SKM-1 (cell line): ENCODE data around the gene ATP8B3.

Experiments used
- DNase-seq: peaks from one replicate; lab custom pipeline; 2025; ENCODE audit not compliant: unreplicated experiment; lab: John Stamatoyannopoulos, UW

Gene ATP8B3

GRCh38 chr19:1837222-1837565 is 25.1 kb upstream of the ATP8B3 start:
- no peak for DNase-seq

GRCh38 chr19:1836458-1837221 is 24.6 kb upstream of the ATP8B3 start:
- no peak for DNase-seq

DNA sequence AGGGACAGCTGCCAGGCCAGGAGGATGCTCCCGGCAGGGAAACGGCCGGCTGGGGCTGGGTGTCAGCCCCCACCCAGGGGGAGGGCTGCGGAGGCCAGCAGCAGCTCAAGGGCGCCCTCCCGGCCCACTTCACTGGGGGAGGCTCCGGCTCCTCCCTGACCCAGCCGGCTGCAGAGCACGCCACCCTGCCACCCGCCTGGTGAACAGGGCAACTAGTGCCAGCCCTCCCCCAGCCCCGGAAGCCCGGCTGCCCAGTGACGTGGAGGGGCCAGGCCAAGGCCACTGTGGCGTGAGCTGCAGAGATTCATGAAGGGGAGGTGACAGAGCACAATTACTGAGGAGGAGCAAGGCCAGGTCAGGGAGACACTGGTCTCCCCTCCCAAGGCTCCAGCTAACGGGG is 21.5 kb upstream of the ATP8B3 start:
- no peak for DNase-seq

GRCh38 chr19:1832046-1832663 is 20.1 kb upstream of the ATP8B3 start:
- no peak for DNase-seq

DNA sequence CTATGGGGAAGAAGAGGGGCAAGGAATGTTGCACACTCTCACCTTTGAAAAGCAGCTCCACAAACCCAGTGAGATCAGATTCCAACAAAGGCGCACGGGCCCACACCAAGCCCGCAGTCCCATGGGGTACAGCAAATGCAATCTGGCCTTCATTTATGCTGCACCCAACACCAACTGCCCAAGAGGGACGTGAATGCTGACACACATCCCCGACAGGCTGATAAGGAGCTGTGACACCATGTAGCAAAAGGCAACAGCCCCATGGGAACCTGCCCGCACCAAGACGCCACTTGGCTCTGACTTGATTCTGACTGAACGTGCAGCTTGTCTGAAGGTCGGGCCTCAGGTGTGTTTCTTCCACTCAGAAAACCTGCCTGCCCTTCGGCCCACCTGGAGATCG is 18.9 kb upstream of the ATP8B3 start:
- DNase-seq = no peak

DNA sequence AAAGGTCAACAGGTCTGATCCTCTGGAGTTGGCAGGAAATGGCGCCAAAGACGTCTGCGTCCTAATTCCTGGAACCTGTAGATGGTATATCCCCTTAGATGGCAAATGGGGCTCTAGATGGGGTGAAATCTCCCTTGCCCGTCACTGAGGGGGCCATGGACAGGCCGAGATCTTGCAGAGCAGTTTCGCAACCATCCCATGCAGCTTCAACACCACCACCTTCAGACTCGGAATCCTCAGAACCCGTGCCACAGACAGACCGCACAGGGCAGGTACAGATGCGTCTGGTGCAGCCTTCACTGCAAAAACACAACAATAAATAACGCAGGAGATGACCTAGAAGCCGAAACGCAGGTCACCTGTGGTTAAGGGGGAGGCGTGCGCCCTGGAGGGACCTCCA is 18.5 kb upstream of the ATP8B3 start:
- DNase-seq = no peak

DNA sequence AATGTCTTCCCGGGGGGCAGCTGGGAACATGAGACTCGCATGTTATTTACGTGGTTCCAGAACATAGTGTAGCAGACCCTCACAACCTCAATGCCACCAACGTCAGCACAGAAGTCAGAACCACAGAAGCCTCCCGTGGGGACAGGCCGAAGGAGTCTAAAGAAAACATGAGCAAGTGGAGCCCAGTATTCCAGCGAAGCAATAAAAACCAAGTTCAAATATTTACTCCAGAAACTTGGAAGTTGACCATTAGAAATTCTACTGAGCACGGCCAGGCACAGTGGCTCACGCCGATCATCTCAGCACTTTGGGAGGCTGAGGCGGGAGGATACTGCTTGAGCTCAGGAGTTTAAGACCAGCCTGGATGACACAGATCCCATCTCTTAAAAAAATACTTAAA is 17.9 kb upstream of the ATP8B3 start:
- DNase-seq = no peak

DNA sequence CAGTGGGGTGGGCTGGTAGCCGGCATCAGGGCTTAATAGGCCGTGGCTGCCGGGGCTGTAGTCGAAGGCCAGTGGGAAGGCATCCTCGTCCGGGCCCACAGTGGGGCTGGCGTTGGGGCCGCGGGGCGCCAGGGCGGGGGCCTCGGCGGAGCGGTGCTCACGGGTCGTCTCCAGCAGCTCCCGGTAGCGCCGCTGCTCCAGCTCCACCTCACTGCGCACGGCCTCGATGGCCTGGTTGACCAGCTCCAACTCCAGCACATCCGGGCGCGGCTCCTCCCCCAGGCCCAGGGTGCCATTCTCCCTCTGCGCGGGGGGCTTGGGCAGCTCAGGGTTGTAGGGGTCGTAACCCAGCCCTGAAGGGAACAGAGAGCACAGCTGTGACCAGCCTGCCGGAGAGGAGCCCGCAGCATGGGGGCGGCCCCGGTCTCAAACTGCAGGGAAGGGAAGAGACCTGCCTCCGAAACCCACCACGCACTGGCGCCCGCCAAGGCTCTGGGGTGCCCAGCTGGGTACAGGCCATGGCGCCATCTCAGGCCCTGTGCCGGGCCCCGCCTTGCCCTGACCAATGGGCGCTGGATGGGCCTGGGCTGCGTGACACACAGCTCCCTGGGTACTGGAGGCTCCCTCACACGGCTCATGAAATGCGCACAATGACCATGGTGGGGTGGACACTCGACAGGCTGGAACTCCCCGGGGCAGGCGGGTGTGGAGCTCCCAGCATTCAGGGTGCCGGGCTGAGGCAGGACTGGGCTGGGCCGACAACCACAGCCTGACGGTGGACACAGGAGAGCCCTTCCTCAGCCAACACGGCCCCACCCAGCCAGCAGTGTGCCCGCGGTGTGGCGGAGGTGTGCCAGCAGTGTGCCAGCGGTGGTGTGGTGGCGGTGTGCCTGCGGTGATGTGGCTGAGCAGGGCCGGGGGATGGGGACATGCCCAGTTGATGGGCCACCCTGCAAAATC is 16.5 kb upstream of the ATP8B3 start:
- no peak for DNase-seq

GRCh38 chr19:1827566-1828278 is 15.6 kb upstream of the ATP8B3 start:
- no peak for DNase-seq

- no peak for DNase-seq
These were observed 14.8 kb upstream of the ATP8B3 start for GRCh38 chr19:1826557-1827521.

GRCh38 chr19:1825909-1826556 is 14.0 kb upstream of the ATP8B3 start:
- peak; percentile 21 for DNase-seq

GRCh38 chr19:1824252-1824622 is 12.2 kb upstream of the ATP8B3 start:
- no peak for DNase-seq

DNA sequence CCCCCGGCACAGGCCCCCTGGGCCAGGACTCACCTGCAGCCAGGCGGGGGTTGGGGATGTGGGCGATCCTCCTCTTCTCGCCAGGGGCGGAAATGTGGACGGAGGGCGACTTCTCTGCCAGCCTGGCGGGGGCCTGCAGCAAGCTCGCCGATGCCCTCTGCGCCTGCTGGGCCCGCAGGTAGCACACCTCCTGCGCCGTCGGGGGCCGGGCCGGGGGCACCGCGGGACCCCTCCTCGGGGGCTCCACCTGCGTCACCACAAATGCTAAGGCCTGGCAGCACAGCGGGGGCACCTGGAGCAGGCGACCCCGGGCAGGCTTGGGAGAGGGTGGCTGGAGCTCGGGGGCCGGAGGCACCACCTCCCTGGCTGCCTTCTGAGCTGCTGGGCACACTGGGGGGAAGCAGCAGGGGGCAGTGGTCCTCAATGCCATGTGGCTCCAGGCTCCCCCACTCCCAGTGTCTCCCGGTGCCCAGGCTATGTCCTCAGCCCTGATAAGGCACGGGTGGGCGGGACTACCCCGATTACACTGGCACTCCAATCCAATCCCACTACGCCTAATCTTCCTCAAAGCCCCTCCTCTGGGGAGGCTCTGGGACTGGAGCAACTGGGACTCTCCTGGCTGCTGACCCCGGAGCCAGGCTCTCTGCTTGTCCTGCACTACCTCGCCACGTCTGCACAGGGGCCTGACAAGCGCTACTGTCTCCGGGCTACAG is 11.6 kb upstream of the ATP8B3 start:
- DNase-seq = no peak

- no peak for DNase-seq
These were observed 10.9 kb upstream of the ATP8B3 start for GRCh38 chr19:1823020-1823419.

- DNase-seq = no peak
These were observed 10.1 kb upstream of the ATP8B3 start for GRCh38 chr19:1822210-1822609.

- no peak for DNase-seq
These were observed 7.5 kb upstream of the ATP8B3 start for GRCh38 chr19:1819341-1820255.

GRCh38 chr19:1818549-1819195 is 6.6 kb upstream of the ATP8B3 start:
- DNase-seq = no peak
